Activated CD8-positive, alpha-beta memory T cell treated with anti-CD3 and anti-CD28 coated beads, Interleukin-2, amount 50 U/mL, for 1 hour (primary cell): ENCODE measurements around the gene ELMO1.

Experiments used
- DNase-seq: peaks from one replicate; pipeline ENCODE4 v3.0.0-alpha.2; 2020; ENCODE audit errors: extremely low read depth

ELMO1 gene

GRCh38 chr7:37408291-37409228 is 40.1 kb downstream of the ELMO1 start:
- no peak for DNase-seq

DNA sequence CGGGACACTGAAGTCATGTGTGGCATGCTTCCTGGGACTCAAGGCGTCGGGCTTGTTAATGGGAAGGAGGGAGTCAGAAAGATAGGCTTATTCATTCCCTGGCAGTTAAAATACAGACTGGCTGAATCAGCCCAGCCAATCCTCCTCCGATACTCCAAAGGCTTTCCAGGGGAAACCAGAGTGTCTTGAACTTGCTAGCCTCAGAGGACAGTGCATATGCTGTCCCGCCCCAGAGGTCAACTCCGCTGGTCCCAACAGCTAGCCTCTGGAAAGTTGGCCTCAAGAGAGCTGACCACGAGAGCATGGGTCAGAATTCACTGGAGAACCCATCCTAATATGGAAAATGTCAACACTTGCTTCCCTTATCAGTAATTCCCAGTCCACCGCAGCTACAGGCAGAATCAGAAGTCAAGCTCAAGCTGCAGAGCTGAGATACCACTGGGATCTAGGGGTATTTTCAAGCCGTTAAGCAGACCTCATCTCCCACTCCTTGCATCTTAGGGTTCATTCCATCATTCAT is 43.0 kb downstream of the ELMO1 start:
- no peak for DNase-seq

- DNase-seq = no peak
Observed at GRCh38 chr7:37405128-37405527, 43.5 kb downstream of the ELMO1 start.

DNA sequence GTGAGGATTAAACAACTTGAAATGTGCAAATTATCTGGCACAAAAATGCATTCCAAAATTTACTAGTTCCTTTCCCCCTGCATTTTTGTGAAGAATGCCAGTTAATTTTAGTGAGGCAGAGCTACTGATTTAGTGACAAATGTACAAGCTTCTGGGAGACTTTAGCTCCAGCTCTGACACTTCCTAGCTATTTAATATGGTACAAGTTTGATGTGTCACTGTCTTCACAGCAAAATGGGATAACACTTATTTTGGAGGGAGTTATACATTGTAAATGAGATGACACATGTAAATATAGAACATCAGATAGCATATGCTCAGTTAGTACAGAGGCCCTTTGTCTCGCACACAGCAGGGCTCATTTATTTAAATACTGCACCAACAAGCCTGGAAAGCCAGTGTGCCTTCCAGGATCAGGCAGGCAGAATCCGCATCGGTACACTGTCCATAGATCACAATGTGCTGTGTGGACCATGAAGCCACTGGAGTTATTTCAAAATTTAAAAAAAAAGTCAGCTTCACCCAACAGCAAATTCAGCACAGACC is 48.7 kb downstream of the ELMO1 start:
- no peak for DNase-seq

DNA sequence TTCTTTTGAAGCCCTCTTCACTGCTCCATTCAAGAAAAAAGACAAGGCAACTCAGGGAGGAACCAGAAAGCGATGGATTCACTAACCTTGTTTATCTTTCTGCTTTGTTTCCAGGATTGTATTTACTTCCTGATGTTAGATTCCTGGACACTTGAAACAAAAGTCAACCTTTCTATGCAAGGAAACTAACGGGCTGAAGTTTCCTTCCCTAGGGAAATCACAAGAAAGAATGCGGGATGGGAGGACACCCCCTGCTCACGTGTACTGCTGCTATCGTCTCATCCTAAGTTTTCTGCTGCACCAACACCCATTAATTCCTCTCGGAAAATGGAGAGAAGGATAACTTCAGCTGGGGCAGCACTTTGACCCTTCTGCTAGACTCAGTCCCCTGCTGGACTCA is 50.3 kb downstream of the ELMO1 start:
- no peak for DNase-seq

DNA sequence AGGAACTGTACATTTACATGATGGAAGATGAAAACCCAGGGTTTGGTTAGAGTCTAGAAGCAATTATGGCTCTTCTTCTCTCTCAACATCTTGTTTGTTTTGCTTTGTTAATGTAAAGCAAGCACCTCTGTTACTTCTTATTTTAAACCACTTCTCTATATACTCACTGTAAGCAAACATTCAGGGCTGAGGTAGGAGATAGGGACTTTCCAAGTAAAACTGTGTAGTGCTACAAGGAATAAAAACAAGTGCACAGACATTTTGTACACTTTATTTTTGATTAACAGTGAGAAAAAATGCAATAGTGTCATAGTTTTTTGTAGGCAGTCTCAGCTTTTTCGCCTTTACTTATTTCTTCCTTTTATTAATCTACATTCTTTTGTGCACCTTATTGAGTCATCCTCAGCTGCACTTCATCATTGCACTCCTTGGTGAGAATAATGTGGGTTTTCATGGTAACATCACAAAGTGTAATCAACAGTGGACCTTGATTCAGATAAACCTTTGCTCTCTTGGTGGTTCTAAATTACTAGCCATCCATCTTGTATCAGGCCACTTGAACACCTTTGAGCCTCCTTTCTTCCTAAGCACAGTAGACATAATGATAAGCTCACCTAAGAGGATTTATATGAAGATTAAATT is 52.9 kb downstream of the ELMO1 start:
- DNase-seq = no peak

- DNase-seq = no peak
Observed at GRCh38 chr7:37394158-37394557, 54.5 kb downstream of the ELMO1 start.

- no peak for DNase-seq
Observed at GRCh38 chr7:37393476-37393875, 55.2 kb downstream of the ELMO1 start.

DNA sequence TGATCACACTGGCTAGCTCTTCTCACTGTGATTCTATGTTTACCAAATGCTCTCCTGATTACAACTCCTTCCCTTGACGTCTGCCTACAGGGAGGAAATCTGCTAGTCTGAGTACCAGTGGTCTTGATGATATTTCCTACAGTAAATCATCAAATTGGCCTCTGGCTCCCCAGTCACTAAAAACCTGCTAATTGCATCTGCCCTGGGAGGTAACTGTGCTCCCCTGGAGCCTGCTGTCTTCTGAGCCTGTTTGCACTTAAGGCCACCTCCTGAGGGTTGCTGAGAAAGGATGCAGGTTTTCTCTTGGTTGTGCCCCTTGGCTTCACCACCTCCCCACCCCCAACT is 56.0 kb downstream of the ELMO1 start:
- DNase-seq = no peak

DNA sequence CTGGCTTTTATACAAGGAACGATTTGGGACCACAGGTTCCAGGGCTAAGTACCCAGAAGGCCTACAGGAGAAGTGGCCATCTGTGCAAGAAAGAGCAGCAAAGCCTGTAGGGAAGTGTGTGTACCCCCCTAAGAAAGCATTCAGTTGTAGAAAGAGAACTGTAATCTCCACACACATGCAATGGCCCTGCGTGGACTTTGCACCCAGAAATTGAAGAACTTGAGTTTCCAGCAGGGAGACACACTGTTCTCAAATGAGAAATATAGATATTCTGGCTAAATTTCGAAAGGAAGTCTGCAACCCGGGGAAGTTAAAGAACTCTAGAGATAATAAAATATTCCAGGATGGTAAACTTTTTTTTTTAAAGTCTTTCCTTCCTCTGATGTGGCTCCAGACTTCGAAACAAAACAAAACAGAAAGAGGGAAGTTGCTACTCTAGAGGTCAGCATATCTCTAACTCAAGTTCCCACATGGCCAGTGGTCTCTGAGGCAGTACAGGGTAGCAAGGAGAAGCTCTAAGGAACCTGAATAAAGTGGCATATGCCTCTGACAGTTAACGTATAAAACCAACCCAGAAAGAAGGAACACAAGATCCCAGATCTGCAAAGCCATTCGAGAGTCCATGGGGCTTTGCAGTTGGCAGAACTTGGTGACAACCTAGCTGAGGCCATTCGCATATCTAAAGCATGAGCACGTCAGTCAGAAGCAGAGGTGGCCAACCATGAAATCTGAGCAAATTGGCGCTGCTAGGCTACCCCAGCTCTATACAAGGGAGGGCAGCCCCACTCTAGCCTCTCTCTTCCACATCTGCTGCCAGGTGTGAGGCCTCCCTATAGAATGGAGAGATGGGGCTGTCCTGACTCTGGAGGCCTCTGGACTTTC is 56.6 kb downstream of the ELMO1 start:
- DNase-seq = no peak

DNA sequence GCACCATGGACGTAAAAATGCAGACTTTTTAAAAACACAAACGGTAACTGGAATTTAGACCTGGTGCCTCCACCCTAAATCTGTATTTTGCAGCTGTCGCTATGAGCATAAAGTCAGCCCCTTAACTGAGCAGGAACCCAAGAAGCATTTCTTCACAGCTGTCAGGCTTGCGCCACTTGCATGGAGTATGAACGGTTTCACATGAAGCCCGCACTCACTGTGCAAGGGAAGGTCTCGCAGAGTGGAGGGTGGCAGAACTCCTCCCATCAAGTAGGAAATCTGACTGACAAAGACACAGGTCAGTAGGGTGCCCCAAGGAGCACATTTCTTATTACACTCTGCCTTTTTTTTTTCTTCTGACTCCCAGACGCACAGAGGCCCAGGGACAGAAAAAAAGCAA is 58.5 kb downstream of the ELMO1 start:
- DNase-seq = no peak

GRCh38 chr7:37388811-37389210 is 59.9 kb downstream of the ELMO1 start:
- DNase-seq = no peak

DNA sequence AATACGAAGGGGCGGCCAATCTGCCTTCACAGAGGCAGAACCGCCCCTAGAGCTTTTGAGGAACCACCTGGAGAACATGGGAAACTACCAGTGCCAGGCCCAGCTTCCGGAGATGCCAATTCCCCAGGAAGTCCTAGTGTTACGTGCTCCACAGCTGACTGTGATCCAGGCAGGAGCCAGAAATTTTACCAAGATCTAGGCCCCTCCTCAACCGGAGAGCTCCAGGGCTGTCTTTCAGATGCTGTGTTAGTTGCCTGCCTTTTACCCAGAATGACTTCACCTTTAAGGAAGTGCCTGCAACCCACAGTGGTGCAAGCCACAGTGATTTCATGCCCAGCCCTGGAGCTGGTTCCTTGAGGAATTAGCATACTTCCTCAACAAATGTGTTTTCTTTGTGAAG is 62.9 kb downstream of the ELMO1 start:
- no peak for DNase-seq

GRCh38 chr7:37382546-37383088 is 66.0 kb downstream of the ELMO1 start:
- DNase-seq = no peak

DNA sequence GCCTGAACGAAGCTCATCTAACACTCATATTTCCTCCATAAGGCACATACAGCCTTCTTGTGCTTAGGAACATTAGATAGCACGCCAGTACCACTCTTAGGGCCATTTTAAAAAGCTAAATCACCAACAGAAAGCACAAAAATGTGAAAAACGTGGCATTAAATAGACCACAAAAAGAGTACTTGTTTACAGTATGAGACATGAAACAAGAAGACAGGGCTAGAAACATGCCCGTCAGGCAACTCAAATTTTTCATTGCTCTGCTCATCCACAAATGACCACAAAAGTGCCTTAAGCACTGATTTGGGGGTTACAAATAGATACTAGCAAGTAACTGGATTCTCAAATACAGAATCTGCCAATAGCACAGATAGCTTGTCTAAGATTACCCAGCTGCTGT is 67.8 kb downstream of the ELMO1 start:
- no peak for DNase-seq

- DNase-seq = no peak
Observed at GRCh38 chr7:37379546-37380277, 69.0 kb downstream of the ELMO1 start.

DNA sequence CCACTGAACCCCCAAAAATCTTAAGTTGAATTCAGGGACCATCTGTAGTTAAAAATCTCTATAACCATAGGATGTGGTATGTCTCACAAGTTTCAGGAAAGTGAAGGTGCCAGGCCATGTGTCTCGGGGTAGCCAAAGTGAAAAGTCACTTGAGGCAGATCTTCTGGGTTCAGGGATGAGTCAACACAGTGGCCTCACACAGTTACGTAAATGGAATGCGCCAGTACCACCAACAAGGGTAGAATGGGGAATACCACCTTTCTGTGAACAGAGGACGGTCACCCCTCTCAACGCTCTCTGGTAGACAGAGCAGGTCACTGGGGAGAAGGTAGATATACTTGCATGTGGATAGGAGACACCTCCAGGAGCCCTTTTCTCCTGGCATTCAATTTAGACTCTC is 71.4 kb downstream of the ELMO1 start:
- DNase-seq = no peak

DNA sequence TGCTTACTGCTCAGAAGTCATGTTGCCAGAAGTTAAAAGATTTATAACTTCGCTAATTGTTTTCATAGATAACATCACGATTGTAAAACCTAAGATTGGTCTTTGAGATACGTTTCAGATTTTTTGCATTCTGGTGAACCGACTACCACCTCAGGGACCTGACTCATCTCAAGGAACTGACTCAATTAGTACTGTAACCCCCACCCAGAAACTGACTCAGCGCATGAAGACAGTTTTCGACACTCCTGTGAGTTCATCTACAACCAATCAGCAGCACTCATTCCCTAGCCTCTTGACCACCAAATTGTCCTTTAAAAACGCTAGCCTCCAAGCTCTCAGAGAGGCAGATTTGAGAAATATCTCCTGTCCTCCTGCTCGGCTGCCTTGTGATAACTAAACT is 72.3 kb downstream of the ELMO1 start:
- DNase-seq = no peak

- DNase-seq = no peak
Observed at GRCh38 chr7:37372750-37373149, 75.9 kb downstream of the ELMO1 start.

DNA sequence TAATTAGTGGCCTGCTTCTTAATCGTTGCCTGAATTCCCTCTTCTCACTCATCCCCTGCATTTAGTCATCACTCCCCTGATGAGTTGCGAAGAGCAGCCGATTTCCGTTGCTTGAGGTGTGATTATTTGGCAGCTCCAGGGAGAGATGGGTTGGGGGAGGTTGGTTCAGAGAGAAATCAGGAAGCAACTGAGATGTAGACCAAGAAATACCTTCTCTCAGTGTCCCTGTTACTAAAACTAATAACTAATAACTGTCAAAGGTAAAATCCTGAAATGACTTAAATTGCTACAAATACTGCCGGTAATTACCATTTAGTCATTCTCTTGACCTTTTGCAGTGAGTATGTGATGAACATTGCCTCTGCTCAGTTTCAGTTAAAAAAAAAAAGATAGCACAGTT is 76.9 kb downstream of the ELMO1 start:
- no peak for DNase-seq

DNA sequence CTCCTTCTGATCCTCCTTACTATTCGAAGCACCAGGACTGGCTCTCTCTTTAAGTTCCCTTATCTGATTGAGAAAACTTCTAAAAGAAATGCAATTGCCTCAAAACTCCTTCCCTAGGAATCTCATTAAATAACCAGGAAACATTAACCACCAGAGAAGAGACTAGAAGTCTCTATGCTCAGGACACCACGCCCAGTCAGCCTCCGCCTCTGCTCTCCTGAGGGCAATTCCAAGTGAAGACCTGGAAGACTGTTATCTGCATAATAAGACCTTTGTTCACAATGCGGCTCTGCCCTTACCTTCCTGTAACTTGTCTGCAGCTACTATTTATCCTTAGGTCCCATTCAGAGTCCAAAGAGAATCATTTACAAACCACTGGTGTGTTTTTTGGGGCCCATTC is 78.8 kb downstream of the ELMO1 start:
- no peak for DNase-seq
